Mononuclear cell (primary cell): ENCODE data around the gene PDZD8. TPM values are rescaled to one million over a fixed set of nuclear protein-coding genes. Genes with fewer than 3 reads are reported as not detected.
"Not testable (repeated sequence)": the region's sequence is repeated elsewhere in the genome, so short reads cannot be mapped to it uniquely, and the experiment has no call there.

ENCODE experiments used
- H3K27me3 ChIP-seq: 2 replicates; pipeline ENCODE4 v1.6.0; 2011; ENCODE audit warnings: low read length, control low read depth; ENCODE audit not compliant: insufficient read depth
- H3K4me1 ChIP-seq: 2 replicates; pipeline ENCODE4 v1.5.1; 2011; ENCODE audit warnings: mild to moderate bottlenecking, low read length, control low read depth; ENCODE audit not compliant: insufficient read depth
- H3K4me3 ChIP-seq: 2 replicates; pipeline ENCODE4 v1.5.1; 2011; ENCODE audit warnings: mild to moderate bottlenecking, low read length, moderate library complexity
- H3K9me3 ChIP-seq: 2 replicates; pipeline ENCODE4 v1.5.1; 2011; ENCODE audit warnings: low read depth, mild to moderate bottlenecking, control low read depth, low read length
- total RNA-seq: library from RNA; depleted of rRNA; stranded (reverse); fragments of >200 nt; gene quantifications from one replicate; pipeline ENCODE4 v1.2.3, GENCODE V29; 2012

Gene PDZD8
- total RNA-seq, 1 donor = 53.1 TPM

DNA sequence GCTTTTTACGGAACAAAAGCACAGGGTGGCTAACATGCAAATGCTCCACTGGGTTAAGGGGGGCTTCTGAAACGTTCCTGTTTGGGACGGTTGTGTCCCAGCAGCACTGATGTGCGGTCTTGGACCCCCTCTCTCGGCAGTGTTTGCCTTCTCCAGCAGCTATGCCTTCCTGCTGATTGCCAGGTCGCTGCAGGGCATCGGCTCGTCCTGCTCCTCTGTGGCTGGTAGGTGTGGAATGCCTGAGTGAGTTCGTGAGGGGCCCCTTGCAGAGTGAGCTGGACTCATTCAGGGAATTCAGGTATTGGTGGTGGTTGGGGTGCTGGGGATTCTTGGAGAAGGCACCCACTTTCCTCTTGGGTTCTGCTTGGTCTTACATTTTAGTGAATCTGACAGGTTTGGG lies 121.3 kb downstream of the PDZD8 start:
- no peaks in the 10 kb centered on the region for H3K9me3 ChIP-seq
- H3K4me3 ChIP-seq = no peak overlapping the region
- peaks cover 3% of the 10 kb centered on the region for H3K27me3 ChIP-seq
- peaks cover 4% of the 10 kb centered on the region for H3K4me1 ChIP-seq

DNA sequence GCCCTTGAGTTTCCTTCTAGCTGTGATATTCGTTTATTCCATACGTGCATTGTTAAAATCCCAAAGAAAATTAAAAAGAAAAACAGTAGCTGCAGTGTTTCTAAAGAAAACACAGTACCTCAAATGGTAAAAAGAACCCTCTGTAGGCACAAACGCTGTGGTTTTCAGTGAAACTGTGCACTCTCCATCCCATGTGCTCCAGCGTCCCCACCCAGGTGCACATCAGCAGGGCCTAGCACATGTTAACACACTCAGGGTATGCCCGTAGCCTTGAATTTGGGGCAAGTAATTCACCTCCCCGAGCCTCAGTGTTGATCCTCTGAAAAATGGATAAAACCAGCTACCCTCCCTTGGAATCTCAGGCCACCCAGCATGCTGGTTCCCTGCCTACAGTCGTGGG lies 124.8 kb downstream of the PDZD8 start:
- H3K4me3 ChIP-seq = no peak overlapping the region
- no peaks in the 10 kb centered on the region for H3K9me3 ChIP-seq
- H3K4me1 ChIP-seq = peaks cover 5% of the 10 kb centered on the region
- peaks cover 5% of the 10 kb centered on the region for H3K27me3 ChIP-seq

DNA sequence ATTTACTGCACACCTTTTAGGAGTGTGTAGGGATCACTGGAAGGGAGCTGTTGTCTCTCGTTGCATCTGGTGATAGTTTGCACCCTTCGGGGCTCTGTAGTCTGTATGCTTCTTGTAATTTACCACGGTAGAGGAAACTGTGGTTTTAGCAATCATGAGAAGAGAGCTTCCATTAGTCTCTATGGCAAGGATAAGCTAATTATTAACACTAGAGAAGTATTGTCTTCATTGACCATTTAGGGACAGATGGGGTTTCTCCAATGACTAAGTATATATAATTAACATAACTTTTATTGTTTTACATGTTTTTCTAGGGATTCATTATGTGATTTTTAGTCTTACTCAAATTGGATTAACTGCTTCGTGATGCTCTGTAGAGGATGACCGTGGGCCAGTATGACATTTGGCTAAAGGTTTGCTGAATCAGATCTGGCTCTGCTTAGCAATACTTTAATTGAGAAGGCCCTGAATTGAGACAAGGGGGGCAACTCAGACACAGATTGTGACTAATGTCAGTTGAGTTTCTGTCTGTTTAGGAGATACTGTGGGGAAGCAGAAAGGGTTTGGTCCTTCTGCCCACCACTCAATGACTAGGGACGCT lies 125.6 kb downstream of the PDZD8 start:
- Histone ChIP-seq H3K27me3 (peaks cover 5% of the 10 kb centered on the region), H3K4me3 (no peak overlapping the region), H3K9me3 (no peaks in the 10 kb centered on the region), H3K4me1 (peaks cover 5% of the 10 kb centered on the region)

DNA sequence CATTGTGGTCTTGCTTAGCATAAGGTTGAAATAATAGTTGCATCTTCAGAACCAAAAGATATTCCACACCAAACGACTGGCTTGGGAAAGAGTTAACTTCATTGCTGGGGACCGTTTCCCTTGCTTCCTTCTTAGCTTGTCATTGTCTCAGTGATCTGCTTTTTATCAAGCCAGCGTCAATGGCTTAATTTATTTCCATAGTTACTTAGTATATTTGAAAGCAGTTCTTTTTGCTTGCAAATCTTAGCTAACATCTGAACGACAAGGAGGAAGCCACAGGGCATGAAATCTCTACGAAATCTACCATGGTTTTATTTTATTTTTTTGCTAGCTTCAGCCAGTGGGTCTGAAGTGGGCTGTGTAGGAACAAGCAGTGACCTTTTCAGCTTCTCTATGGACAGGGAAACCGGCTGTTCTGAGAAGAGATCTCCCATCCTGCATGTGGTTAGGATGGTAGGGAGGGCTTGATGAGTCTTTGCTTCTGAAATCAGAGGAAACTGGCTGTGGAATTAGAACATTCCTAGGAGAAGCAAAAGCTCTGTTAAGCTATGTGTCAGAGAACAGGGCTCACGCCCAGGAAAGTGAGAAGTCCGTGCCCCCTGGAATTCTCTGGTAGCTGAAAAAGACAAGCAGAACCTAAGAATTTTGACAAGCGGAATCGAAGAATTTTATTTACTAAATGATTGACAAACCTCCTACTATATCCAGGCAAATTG lies 126.3 kb downstream of the PDZD8 start:
- Histone ChIP-seq H3K27me3 (peaks cover 9% of the 10 kb centered on the region), H3K4me3 (no peak overlapping the region), H3K4me1 (peaks cover 5% of the 10 kb centered on the region), H3K9me3 (no peaks in the 10 kb centered on the region)

DNA sequence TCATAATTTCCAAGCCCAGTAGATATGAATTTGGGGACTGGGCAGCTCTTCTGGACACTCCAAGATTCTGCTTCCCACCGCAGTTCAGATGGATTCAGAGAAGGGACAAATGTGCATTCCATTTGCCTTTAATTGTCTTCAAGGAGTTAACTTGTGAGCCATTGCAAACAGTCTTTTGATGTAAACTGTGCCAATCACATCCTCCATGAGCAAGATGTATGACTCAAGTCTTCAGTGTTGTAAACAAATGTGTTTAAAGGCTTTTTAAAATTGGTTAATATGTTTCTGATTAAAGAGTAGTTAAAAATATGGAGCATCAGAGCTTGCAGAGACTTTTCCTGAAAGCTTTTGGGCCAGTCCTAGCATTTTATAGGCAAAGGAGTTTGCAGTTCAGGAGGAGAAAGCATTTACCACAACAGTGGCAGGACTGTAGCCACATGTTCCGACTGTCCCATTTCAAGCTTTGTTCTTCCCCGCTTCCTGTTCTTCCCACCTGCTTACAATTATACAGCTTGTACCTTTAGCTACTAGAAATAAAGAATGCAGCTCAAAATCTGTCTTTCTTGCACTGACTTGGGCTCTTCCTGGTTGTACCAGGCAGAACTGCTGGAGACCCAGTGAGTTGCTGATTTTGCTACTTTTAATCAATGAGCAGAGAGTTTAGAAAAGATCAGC lies 128.1 kb downstream of the PDZD8 start:
- no peak overlapping the region for H3K4me3 ChIP-seq
- no peaks in the 10 kb centered on the region for H3K9me3 ChIP-seq
- peaks cover 17% of the 10 kb centered on the region for H3K27me3 ChIP-seq
- H3K4me1 ChIP-seq = peaks cover 5% of the 10 kb centered on the region

DNA sequence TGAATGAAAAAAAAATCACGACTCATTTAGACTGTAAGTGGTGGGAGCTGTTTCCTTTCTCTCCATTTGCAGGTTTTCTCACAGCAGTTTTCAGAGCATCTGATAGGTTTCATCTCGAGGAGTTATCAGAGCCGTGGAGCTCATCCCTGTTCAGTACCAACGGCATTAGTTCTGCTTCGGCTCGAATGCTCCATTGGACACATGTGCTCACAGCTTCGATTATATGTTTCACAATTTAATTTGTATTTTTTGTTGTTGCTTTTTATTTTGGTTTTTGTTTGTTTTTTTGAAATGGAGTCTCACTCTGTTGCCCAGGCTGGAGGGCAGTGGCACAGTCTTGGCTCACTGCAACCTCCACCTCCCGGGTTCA lies 132.8 kb downstream of the PDZD8 start:
- Histone ChIP-seq H3K4me1 (no peaks in the 10 kb centered on the region), H3K27me3 (peaks cover 31% of the 10 kb centered on the region)

DNA sequence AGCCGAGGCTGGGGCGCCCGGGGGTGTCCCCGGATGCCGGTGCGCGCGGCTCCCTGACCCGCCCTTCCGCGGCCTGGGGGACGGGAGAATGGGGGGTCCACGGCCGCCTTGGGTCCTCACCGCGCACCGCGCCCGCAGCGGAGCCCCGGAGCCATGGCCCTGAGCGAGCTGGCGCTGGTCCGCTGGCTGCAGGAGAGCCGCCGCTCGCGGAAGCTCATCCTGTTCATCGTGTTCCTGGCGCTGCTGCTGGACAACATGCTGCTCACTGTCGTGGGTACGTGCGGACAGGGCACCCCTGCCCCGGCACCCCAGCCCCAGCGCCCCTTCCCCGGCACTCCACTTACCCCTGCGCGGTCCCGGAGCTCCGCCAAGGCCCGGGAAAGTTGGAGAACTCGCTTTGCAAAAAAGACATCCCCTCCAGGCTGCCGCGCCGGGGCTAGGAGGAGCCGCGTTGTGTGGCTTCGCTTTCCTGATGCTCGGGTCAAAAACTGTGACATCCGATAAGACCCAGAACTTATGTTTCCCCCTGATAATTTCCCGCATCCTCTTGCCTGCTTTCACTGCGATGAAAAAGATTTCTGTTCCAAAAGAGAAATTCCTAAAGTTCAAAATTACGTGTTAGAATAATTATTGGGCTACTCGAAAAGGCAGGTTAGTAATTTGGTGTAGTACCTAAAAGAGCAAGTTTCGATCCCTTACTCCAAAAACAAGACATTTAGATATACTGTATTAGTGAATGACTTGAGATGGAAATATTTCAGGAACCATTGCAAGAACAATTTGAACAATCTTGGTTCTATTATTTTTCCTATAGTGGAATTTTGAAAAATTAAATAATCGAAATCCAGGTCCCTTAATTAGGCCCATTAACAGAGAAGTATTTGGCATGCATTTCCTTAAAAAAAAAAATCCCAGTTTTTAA lies 133.4 kb downstream of the PDZD8 start:
- Histone ChIP-seq H3K4me1 (peaks cover 4% of the 10 kb centered on the region), H3K9me3 (no peaks in the 10 kb centered on the region), H3K4me3 (peak overlapping the region; percentile 13), H3K27me3 (peaks cover 31% of the 10 kb centered on the region)

More for the DNA sequence above, 132.8 kb downstream of the PDZD8 start:
- no peaks in the 10 kb centered on the region for H3K9me3 ChIP-seq
- H3K4me3 ChIP-seq = no peak overlapping the region

DNA sequence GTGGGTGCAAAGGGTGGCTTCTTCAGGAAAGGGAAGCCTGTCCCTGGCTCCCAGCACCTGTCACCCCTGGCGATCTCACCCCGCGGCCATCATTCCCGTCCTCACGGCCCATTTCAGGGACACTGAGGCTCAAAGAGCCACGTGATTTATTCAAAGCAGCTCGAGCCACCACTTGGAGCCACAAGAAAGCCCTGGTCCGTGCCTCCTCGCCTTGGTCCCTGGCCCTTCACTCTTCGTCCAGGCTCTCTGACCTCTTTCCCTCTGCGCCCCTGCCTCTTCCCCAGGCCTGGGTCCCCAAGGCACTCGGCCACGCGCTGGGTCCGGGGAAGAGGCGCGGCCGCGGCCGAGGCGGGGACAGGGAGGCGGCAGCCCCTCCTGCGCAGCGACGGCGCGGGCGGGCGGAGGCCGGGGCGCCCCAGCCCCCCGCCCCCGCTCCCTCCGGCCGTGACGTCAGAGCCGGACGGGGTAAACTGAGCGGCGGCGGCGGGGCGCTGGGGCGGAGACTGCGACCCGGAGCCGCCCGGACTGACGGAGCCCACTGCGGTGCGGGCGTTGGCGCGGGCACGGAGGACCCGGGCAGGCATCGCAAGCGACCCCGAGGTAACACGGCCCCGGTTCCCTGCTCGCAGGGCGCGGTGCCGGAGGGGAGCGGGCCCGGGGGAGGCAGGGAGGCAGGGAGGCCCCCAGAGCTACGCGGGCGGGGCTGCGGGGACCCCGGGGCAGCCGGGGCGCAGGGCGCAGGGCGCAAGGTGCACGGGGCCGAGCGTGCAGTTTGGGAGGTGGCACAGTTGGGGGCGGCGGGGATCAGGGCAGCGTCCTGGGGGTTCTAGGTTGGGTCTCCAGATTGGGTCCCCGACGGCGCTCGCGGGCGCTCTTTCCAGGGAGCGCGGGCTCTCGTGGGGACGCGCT lies 134.4 kb downstream of the PDZD8 start, which contains the start of gene SLC18A2:
SLC18A2 (plus strand) TSS at position 494 of the 909 bp plus-strand sequence. CDS start 580 bp downstream, outside the sequence.
- peak within 1 kb of the TSS; percentile 13 for H3K4me3 ChIP-seq
- H3K27me3 ChIP-seq = peaks cover 31% of the 10 kb centered on the region
- H3K9me3 ChIP-seq = no peaks in the 10 kb centered on the region
- H3K4me1 ChIP-seq = peaks cover 5% of the 10 kb centered on the region

DNA sequence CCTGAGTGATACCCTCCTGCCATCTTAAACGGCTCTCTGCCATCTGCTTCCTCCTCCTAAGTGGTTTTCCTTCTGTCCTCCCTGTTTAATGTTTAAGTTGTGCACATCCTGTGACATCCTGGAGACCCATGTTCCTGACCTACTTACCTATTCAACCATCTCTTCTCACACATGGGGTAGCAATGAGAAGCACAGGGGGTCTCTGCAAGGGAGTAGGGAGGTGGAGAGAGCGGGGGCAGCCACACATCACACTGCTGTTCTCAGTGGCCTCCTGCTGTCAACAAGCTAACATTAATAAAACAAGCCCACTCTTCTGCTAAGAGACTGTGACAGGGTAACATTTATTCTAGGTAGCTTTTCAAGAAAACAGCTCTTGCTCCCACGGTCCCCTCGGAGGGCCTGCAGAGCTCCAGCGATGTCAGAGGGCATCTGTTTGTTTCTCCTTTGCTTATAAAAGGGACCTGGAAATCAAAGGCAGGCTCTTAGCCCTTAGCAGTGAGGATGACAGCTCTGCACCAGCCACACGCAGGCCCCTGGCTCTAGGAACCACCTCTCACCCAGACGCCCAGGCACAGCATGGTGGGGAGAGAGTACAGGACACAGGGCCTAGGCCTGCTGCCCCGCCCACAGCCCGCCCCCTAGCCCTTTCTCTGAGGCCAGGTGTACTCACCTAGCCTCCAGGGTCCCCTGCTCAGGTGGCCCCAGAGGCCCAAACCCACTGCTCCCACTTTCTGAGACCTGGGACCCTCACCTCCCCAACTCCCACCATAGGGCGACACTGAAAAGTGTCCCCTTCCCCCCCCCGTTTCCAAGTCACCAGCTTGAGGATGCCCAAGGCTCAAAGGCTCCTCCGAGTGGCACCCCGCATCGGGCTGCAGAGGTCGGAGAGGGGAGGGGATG lies 135.3 kb downstream of the PDZD8 start:
- Histone ChIP-seq H3K27me3 (peaks cover 31% of the 10 kb centered on the region), H3K4me3 (no peak overlapping the region), H3K4me1 (peaks cover 5% of the 10 kb centered on the region), H3K9me3 (no peaks in the 10 kb centered on the region)

DNA sequence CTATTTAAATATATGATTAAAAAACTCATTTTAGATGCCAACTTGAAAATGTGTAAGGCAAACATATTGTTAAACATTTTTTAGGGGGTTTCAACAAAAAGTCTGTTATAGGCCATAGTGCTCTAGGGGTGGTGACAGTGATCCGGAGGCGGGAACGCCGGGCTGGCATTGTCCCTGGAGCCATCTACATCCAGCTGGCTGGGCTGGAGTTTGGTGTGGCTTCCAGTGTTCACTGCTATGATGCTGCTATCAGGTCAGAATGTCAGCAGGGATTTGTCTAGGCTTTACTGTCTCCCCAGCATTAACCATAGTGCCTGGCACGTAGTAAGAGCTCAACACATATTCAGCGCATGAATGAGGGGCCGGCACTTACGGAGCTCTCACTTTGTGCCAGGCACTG lies 136.2 kb downstream of the PDZD8 start:
- H3K27me3 ChIP-seq = peaks cover 27% of the 10 kb centered on the region
- H3K9me3 ChIP-seq = no peaks in the 10 kb centered on the region
- H3K4me3 ChIP-seq = no peak overlapping the region
- H3K4me1 ChIP-seq = peaks cover 5% of the 10 kb centered on the region

DNA sequence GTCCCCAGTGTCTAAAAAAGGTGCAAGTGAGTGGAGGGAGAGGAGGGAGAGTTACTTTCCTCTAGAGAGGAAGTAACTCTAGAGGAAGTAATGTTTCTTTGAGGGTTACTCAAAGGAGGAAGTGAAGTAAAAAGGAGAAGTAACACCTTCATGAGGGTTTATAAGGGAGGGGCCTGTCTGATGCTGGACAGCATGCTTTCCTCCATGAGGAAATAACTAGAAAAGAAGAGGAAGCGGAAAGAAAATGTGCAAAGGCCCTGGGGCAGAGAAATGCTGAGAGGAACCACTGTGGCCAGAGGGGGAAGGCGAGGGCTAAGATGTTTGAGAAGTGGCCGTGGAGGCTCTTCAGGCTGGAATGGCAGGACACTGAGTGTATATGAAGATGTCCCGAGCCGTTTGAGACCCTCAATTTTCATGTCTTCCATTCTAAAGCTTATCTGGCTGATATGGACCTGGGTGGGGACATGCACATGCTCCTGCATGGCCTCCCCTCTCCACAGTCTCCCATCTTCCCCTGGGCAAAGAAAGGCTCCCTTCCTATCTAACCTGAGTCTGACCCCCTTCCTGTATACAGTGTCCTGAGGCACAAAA lies 137.7 kb downstream of the PDZD8 start:
- no peak overlapping the region for H3K4me3 ChIP-seq
- H3K27me3 ChIP-seq = peaks cover 22% of the 10 kb centered on the region
- no peaks in the 10 kb centered on the region for H3K9me3 ChIP-seq
- H3K4me1 ChIP-seq = peaks cover 5% of the 10 kb centered on the region

DNA sequence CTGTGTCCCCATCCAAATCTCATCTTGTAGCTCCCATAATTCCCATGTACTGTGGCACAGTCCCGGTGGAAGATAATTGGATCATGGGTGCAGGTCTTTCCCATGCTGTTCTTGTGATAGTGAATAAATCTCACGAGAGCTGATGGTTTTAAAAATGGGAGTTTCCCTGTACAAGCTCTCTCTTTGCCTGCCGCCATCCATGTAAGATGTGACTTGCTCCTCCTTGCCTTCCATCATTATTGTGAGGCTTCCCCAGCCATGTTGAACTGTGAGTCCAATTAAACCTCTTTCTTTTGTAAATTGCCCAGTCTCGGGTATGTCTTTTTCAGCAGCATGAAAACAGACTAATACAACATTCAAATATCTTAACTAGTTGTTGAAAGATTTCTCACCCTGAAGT lies 145.1 kb downstream of the PDZD8 start:
- not testable (repeated sequence) for H3K4me1 ChIP-seq, H3K4me3 ChIP-seq, H3K9me3 ChIP-seq, H3K27me3 ChIP-seq

DNA sequence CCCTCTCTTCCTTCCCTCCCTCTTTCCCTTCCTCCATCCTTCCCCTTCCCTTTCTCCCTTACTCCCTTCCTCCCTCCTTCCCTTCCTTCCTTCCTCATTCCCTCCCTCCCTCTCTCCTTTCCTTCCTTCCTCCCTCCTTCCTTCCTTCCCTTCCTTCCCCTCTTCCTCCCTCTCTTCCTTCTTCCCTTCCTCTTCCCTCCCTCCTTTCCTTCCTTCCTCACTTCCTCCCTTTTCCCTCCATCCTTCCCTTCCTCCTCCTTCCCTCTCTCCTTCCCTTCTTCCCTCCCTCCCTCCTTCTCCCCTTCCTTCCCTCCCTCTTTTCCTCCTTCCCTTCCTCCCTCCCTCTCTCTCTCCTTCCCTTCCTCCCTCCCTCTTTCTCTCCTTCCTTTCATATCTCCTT lies 147.0 kb downstream of the PDZD8 start:
- H3K27me3 ChIP-seq = peaks cover 2% of the 10 kb centered on the region
- no peak overlapping the region for H3K4me3 ChIP-seq

More for the DNA sequence above, 147.0 kb downstream of the PDZD8 start:
- Histone ChIP-seq H3K9me3 (no peaks in the 10 kb centered on the region), H3K4me1 (no peaks in the 10 kb centered on the region)
